ENCODE data around the gene DLL4.
"Not testable (repeated sequence)": the region's sequence is repeated elsewhere in the genome, so short reads cannot be mapped to it uniquely, and the experiment has no call there.

DLL4 gene

GRCh38 chr15:40943764-40944365 is 14.7 kb downstream of the DLL4 start:
- DNase-seq = no peak

GRCh38 chr15:40944510-40945296 is 15.6 kb downstream of the DLL4 start:
- DNase-seq = no peak

DNA sequence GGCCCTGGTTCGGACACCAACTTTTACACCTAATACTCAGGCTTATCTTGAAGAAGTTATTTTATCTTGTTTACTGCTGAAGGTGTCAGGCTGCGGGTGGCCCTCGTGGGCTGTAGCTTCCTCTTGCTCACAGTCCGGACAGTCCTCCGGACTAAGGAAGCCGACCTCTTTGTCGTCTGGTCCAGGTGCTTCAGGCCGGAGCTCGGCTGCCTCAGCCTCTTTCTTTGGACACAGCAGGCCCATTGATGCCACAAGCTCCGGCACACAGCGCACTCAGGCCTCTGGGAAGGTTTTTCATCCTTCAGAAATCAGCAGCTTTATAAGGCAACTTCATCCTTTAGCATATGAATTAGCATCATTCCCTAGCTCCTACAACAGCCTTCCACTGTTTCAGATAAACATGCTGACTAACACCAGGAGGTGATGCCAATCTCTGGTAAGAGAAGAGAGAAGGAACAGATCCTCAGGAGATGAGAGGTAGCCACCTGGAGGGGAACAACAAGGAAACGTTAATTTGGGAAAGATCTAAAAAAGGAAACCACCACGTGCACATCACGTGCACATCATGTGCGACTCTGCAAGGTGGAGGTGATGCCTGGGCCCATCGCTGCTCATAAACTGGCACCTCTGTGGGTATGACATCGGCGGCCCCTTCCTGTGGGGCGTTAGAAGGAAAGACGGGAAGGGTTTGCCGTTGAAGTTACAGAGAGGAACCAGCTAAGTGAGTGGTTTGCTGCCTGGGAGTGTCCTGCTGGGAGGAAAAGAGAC is 19.8 kb downstream of the DLL4 start:
- no peak for DNase-seq

GRCh38 chr15:40949756-40950207 is 20.6 kb downstream of the DLL4 start:
- DNase-seq = no peak

DNA sequence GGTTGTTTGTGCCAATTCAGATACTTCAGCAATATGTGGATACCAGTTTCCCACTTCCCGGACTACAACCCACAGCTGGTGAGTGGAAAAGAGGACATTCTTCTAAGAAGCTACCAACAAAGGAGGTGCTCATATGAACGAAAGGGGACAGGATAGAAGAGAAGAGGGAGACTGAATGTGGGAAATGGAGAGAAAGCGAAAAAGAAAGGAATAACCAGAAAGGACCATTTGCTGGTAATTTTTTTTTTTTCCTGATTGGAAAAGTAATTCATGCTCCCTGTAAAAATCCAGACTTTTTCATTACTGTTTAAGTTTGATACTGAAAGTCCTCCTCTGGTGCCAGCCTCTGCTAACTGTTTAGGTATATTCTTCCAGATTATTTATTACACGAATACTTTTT is 22.6 kb downstream of the DLL4 start:
- DNase-seq = no peak

- no peak for DNase-seq
These were observed 23.3 kb downstream of the DLL4 start for GRCh38 chr15:40952301-40952900.

DNA sequence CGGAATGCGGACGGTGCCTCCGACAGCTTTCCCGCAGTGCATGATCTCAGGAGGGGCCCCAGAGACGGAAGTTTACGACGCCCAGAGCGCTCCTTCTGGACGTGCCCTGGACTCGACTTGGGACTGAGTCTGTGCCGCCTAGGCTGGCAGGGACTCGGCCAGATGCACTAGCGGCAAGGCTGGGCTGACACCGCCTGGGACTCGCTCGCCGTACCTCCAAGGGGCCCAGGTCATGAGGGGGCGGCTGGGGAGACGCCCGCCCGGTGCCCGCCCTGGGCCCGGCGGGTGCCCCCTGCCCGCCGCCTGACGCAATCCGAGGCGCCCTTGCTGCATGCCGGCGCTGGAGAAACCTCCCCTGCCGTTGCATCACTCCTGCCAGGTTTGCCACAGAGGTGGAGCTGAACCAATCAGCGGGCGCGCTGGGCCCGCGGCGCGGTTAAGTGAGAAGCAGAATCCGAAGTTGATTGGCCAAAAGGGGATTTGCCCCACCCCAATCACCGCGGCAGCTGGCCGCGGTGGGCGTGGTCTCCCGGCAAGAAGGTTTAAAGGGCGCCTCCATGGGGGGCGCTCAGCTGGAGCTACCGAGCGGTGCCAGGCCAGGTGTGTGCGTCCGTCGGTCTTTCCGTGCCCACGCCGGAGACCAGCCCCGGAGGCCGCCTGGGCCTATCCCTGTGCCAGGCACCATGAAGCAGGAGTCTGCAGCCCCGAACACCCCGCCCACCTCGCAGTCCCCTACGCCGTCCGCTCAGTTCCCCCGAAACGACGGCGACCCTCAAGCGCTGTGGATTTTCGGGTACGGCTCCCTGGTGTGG is 24.0 kb downstream of the DLL4 start, which contains the start of gene CHAC1:
TSS of gene CHAC1 (plus strand) at position 571 of the 812 bp plus-strand sequence. CDS start at position 684, 113 bp downstream.
- DNase-seq = peak; percentile 93

DNA sequence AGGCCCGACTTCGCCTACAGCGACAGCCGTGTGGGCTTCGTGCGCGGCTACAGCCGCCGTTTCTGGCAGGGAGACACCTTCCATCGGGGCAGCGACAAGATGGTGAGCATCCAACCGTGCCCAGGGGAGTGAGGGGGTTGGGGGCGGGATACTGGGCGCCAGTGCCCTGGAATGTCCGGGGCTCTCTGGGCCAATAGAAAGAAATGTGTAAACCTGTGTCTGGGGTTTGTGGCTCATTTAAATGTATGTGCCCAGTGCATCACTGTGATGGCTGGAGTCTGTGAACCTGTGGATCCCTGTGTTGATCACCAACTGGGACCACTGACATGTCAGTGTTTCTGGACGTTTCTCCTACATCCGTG is 24.6 kb downstream of the DLL4 start:
- DNase-seq = no peak

DNA sequence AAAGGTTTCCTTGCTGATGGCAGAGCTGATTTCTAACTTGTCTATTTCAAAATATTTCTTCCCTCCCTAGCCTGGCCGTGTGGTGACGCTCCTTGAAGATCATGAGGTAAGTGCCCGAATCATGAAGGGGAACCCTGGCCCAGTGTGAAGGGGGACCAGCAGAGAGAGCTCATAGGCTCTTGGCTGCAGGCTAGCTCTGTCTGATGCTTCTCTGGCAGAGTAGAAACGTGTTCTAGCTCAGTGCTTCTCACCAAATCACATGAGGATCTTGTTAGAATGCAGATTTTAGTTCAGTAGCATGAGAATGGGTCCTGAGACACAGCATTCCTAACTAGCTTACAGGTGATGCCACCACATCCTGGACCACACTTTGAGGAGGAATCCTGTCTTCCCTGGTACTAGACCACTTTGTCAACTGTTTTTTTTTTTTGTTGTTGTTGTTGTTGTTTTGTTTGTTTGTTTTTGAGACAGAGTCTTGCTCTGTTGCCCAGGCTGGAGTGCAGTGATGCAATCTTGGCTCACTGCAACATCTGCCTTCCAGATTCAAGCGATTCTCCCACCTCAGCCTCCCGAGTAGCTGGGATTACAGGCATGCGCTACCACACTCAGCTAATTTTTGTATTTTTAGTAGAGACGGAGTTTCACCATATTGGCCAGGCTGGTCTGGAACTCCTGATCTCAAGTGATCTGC is 25.2 kb downstream of the DLL4 start:
- DNase-seq = not testable (repeated sequence)

DNA sequence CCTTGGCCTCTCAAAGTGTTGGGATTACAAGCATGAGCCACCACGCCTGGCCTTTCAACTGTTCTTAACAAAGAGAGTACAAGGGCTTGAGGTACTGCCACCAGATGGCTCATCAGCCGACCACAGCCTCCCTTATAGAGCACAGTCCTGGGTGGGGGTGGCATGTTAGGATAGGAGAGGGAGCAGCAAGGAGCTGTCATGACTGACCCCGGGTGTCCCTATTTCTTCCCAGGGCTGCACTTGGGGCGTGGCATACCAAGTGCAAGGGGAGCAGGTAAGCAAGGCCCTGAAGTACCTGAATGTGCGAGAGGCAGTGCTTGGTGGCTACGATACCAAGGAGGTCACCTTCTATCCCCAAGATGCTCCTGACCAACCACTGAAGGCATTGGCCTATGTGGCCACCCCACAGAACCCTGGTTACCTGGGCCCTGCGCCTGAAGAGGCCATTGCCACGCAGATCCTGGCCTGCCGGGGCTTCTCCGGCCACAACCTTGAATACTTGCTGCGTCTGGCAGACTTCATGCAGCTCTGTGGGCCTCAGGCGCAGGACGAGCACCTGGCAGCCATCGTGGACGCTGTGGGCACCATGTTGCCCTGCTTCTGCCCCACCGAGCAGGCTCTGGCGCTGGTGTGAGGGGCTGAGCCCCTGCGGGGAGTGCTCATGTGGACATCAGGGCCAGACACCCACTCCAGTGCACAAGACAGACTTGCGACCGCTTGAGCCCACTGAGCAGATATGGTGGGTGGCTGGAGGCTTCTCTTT is 26.2 kb downstream of the DLL4 start:
- no peak for DNase-seq

GRCh38 chr15:40955930-40956540 is 26.9 kb downstream of the DLL4 start:
- no peak for DNase-seq

- DNase-seq = no peak
These were observed 27.4 kb downstream of the DLL4 start for GRCh38 chr15:40956541-40956982.

- DNase-seq = no peak
These were observed 28.0 kb downstream of the DLL4 start for GRCh38 chr15:40957041-40957555.

DNA sequence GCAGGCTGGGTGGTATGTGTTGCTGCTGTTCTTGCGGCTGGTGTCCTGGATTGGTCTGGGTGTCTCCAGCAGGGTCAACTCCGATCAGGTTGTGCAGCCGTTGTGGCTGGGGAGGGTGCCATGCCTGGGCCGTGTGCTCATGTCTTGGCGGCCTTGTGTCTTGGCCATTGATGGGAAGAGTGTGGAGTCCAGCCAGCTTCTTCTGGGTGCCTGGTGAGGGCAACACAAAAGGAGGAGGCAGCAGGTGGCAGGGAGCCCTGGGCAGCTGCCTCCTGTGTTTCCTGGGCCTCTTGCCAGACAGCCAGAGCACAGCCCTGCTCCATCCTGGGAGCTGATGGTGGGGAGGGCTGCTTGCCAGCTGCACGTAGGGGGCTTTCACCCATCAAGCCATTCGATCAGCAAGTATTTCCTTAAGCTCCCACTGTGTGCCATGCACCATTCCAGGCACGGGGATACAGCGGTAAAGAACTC is 28.5 kb downstream of the DLL4 start:
- DNase-seq = no peak

- no peak for DNase-seq
These were observed 29.0 kb downstream of the DLL4 start for GRCh38 chr15:40958146-40958545.

DNA sequence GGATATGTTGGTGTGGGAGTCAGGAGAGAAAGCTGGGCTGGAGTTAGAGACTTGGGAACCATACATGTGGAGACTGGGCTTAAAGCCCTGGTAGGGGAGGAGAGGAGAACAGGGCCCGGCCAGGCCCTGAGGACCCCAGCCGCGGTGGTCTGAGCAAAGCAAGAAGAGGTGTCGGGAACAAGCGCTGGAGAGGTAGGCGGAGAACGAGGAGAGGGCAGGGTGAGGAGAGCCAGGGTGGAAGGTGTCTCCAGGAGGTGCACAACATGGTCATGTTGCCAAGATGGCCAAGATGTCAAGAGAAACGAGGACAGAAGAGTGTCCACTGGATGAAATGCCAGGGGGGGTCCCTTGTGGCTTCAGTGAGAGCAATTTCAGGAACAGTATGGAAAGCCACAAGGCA is 29.6 kb downstream of the DLL4 start:
- no peak for DNase-seq

DNA sequence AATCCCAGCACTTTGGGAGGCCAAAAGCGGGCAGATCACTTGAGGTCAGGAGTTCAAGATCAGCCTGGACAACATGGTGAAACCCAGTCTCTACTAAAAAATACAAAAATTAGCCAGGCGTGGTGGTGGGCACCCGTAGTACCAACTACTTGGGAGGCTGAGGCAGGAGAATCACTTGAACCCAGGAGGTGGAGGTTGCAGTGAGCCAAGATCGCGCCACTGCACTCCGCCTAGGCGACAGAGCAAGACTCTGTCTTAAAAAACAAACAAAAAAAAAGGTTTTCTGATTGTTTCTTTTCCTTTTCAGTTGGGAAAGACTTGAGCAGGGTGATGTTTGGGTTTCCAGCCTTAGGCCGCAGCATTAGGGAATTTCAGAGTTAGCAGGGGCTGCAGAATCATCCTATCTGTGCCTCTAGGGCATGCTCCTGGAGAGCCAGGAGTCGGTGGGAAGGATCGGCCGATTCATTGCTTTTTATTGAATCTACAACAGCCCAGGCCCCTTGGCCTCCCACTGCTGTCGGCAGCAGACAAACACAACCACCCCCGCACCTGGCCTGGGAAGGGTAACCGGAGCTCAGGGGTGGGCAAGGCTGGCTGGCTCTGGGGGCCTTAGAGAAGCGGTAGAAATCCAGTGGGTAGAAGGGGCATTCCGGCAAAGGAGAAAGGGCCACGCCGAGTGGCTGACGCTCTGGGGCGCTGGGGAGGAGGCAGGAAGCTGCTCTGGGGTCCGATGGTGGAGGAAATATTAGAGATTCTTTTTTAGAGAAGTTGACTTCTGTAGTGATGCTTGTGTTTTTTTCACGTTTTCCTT is 30.4 kb downstream of the DLL4 start:
- DNase-seq = no peak

DNA sequence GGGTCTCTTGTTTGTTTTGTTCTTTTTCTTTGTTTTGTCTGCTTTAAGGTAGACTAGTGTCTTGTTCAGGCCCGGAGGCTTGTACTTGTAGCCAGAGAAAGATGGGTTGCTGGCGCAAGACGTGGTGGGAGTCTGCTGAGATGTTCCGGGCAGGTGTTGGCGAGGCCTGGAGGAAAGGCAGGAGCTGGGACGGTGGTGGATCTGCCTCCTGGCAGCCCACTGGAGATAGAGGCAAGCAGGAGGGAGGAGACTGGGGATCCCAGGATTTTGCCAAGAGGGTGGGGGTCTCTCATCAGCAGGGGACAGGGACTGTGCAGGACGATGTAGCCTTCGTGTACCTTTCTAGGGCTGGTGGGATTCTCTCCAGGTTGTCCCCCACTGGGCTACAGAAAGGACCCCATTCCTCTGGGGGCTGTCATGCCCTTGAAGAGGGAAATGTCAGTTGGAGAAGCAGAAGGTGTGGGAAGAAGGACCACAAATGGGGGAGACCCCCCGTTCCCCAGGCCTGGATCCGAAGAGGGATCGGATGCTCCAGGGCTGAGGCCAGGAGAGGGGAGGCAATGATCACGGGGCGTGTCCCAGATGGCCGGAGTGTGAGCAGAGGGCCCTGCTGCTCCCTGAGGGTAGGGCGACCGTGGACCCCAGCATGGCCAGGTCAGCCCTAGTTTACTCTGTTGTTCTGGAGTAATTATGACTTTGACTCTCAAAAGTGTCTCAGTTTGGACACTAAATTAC is 31.2 kb downstream of the DLL4 start:
- no peak for DNase-seq
